NCI-H345 treated with DMSO at 0.1 percent for 48 hours (cell line): ENCODE results near the gene EMILIN1.
"Not testable (repeated sequence)": the region's sequence is repeated elsewhere in the genome, so short reads cannot be mapped to it uniquely, and the experiment has no call there.

Source experiments
- DNase-seq: peaks from one replicate; lab custom pipeline; 2025; ENCODE audit not compliant: unreplicated experiment; lab: John Stamatoyannopoulos, UW

EMILIN1 gene

DNA sequence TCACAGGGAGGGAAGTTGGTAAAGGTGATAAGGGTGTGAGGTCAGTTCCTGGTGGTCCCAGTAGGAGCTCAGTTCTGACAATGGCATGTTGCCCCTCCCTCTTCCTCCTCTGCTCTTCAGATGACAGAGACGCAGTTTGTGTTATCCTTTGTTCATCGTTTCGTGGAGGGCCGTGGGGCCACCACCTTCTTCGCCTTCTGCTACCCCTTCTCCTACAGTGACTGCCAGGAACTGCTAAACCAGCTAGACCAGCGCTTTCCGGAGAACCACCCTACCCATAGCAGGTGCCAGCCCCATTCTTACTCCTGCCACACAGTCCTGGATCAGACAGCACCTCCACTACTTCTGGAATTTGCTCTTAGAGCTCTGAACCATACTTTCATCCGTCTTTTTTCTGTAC, 24.6 kb upstream of the EMILIN1 start:
- no peak for DNase-seq

DNA sequence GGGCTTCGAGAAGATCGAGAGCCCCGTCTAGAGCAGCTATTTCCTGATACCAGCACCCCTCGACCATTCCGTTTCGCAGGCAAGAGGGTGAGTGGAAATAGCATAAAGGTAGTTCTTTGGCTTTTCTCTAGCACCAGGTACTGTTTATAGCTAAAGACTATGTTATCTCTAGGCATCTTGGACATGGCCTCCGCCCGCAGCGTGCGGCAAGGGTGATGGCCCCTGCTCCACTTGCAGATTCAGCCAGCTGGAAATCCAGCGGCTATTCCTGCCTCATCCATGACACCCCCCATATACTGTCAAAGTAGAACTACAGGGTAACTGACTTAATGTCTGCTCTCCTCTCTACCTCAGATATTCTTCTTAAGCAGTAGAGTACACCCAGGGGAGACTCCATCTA, 23.7 kb upstream of the EMILIN1 start:
- no peak for DNase-seq

DNA sequence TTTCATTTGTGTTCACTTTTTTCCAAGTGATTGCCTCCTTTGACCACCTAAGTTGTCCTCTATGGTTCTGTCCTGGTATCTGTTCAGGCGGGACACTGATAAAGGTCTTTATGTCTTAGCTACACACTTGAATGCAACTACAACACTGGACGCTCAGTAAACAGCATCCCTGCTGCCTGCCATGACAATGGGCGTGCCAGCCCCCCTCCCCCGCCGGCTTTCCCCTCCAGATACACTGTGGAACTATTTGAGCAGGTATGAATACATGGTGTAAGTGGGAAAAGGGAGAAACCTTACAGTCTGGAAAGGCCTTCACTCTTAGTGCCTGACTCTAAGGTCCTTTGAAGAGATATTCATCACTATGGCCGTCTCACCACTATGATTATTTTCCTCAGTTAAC, 21.2 kb upstream of the EMILIN1 start:
- DNase-seq: no peak

DNA sequence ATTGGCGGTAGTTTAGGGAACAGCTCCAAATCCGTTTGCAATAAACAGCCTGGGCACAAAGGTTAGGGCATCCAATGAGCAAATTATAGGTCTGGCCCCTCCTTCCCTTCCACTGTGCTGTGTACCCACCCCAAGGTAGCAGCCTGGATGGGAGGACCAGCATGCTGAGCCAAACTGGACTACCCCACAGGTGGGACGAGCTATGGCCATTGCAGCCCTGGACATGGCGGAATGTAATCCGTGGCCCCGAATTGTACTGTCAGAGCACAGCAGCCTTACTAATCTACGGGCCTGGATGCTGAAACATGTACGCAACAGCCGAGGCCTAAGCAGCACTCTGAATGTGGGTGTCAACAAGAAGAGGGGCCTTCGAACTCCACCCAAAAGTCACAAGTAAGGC, 20.2 kb upstream of the EMILIN1 start:
- no peak for DNase-seq

DNA sequence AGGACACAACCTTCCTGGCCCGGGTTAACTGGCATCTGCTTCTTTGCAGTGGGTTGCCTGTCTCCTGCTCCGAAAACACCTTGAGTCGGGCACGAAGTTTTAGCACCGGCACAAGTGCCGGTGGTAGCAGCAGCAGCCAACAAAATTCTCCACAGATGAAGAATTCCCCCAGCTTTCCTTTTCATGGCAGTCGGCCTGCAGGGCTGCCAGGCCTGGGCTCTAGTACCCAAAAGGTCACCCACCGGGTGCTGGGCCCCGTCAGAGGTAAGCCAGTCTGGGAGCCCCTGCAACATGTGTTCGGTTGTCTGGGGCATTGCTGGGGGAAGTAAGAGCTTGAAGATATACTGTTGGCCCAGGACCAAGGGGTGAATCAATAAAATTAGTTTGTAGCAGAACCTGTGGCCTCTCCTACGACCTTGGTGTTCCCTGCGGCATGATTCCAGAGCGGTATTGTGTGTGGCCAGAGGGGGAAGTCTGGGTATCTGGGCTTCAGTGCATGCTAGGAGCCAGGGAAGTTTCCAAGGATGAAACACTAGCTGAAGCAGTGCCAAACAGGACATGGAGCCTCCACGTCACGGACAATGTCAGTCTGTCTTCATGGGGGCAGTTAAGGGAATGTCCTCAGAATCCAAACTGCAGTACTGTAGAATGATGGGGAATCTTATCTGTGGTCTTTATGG, 19.1 kb upstream of the EMILIN1 start:
- no peak for DNase-seq

DNA sequence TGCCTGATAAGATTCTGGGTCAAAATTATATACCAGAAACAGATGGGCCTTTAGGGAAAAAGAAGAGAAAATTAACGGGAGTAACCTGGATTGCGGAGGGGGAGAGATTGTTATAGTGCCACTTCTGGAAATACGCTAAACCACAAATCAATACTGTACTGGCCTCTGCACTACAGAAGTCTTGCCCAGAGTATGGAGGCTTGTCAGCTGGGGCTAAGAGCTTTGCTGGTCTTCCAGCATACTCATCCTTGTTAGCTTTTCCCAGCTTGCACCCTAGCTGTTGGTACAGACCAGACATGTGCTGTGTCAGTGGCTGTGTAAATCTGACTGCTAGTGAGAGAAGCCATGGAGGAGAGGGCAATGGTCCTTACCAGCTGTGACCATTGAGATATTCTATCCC, 18.1 kb upstream of the EMILIN1 start:
- DNase-seq: no peak

DNA sequence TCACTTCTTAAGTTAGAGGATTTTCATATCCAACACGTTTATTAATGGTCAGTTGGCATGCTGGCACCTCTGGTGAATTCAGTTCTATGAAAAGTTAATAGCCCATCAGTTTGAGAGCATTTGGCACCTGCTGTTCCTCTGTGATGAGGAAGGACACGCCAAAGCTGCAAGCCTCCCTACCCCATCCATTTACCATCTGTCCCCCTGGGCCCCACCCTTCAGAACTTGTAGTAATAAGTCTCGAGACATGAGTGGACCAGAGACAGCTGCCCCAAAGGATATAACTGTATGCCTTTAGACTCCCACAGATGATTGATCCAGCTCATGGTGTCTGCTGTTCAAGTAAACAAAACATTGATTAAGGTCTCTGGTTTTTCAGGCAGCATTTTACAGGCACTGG, 13.3 kb upstream of the EMILIN1 start:
- DNase-seq: no peak

DNA sequence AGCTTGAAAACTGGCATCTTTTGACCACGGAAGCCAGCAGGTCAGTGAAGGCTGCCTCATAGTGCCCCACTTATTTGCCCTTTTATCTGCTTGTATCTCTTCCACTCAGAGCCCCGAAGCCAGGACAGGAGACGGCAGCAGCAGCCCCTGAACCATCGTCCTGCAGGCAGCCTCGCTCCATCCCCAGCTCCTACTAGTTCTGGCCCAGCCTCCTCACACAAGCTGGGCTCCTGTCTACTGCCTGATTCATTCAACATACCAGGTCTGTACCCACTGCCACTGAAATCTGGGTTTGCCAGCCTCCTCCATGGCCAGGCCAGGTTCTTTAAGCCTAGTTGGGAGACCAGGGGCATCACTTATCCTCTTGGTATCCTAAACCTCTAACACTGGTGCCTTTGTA, 11.0 kb upstream of the EMILIN1 start:
- DNase-seq: no peak

DNA sequence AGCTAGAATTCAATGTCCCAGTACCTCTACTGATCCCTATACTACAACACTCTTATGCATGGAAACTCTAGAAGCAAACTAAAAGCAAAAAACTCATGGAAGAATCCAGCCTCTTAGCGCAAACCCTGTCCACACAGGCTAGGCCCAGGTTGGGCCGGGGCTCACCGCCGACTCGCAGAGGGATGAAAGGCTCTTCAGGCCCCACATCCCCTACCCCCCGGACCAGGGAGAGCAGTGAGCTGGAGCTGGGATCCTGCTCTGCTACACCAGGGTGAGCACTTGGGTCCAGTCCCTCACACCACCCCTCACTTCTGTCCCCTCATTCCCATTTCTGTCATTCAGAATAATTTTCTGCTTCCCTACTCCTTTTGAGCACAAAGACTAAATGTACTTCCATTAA, 9.0 kb upstream of the EMILIN1 start:
- DNase-seq: no peak

DNA sequence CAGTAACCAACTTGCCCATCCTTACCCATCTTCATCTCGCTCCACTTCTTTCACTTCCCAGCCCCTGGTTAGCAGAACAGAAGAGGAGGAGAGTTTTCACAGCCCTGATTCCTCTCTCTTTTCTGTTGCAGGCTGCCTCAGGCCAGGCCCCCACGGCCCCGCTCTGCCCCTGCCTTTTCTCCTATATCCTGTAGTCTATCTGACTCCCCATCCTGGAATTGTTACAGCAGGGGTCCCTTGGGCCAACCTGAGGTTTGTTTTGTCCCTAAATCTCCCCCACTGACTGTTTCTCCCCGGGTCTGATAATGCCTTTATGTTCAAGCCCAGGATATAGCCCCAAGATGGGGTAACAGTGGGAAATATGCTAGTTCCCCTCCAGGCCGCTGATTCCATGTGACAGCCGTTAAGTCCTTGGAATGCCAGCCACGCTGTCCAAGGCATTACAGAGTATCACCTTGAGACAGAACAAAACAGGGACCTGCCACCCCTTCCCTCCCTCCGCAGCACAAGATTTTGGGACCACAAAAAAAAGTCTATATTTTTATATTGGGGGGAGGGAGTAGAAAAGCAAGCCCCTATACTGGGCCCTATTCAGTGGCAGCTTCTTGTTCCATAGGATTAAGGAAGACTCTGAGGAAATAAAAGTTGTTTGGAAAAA, 8.3 kb upstream of the EMILIN1 start:
- no peak for DNase-seq

DNA sequence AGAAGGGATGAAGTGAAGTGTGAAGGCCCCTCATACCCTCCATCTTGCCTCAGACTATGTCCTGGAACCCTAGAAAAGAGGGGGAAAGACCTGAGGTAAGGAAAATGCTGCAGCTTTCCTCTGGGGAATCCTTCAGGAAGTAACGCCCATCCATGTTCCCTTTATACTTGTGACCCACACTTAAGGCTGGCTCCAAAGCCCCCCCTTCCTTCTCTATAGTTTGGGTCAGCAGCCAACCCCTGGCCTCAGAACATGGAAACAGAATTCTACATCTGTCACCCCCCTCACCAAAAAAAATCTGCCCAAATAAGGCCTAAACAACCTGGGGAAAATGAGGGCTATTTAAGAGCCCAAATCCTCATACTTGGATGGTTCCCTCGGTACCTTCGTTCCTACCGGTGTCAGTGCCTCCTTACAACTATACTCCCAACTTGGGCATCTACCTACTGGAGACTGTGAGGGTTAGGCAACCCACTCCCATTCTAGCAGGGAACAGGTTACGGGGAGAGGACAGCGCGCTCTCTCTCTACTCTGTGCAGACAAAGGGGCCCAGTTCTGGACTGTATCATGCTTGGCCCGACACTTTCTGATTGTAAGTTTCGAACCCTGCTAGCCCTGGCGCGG, 7.7 kb upstream of the EMILIN1 start:
- no peak for DNase-seq

DNA sequence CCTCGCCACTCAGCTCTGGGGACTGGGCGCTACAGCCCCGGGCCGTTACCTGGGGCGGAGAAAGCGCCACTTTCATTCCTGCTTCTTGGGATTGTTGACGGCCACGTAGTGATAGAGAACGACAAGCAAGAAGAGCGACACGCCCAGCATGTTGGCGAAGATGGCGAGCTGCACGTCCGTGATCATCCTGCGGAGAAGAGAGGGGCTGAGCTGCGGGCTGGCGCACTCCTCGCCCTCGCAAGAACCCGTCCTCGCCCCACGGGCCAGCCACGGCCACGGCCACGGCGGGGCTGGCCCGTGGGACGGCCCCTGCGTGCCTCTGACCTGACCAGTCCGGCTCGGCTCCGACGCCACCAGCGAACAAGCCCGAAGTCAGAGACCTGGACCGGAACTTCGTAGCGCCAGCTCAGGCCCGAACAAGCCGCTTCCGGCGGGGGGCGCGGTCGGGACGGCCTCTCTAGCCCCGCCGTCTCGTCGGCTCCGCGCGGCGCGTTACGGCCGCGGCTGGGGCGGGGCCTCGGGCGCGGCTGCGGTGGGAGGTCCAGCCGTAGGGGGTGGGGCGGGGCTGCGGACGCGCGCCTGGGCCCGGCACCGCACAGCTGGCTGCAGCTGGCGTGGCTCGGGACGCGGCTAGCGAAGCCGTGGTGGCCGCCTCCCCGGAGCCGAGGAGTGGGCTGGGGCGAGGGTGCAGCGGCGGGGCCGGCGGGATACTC, 7.0 kb upstream of the EMILIN1 start, which contains the start of gene OST4:
OST4 (minus strand) TSS at position 378 of the 713 bp plus-strand sequence.
- peak; percentile 82 for DNase-seq

DNA sequence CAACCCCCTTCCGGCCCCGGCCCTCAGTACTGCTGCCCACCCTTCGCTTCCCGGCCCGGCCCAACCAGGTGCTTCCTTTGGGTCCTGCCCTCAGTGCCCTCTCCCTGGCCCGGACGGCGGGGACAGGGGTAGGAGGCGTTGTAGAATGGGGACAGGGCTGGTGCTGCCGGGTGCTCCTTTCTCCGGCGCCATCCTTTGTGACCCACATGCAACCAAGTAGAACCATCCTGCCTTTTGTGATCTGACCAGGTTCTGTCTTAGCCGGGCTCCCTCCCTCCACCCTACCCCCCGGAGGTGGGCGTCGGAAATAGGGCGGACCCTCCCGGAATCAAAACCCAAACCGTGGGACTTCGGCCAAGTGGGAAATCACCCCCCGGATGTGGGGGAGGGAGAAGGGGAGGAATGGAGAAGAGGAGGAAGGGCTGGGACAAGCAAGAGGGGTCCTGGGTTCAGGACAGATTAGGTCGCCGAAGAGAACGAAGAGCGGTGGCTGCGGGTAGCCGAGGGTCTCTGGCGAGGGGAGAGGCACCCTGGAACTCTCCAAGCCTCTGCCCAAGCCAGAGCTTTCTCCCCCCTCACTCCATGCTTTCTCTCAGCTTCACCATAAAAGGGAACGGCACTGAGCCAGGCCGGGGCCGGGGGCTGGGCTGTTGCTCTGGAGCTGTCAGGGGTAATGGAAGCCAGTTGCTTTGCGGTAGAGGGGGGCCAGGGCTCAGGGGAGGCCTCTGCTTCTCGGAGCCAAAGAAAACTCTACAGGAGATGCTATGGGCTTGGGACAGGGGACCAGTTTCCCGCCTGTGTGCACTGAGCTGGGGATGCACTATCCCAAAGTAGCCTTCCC, 6.2 kb upstream of the EMILIN1 start:
- no peak for DNase-seq

DNA sequence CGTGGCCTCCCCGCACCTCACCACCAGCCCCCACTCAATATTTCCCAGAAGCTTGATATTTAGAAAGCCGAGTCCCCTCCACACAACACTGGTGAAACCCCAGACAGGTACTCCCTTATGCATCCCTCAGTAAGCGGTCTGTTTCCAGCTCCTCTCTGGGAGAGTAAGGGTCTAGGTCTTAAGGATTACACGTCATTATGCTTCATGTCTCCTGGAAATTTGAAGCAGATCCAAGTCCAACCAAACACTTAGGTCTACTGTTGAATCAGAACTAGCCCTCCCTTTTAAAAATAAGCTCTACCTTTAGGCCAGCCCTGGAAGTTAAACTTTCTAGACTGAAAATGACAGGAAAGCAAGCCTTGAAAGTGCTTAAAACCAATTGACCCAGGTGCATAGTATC, 5.5 kb upstream of the EMILIN1 start:
- DNase-seq: no peak

DNA sequence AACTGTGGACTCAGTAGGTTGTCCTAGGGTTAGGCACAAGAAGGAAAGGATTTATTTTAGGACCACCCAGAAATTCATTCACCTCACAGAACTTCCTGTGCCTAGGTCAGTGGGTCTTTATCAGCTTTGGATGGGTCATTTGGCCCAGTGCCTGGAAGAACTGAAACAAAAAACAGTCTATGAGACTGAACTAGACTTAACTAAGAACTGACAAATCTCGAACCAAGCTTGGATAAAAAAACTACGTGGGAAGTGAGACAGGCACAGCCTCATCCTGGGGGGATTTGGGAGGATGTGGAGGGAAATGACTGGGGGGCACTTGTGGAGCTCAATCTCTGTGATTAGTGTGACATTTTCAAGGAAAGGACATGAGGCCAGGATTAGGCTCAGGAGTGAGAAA, 4.6 kb upstream of the EMILIN1 start:
- no peak for DNase-seq

DNA sequence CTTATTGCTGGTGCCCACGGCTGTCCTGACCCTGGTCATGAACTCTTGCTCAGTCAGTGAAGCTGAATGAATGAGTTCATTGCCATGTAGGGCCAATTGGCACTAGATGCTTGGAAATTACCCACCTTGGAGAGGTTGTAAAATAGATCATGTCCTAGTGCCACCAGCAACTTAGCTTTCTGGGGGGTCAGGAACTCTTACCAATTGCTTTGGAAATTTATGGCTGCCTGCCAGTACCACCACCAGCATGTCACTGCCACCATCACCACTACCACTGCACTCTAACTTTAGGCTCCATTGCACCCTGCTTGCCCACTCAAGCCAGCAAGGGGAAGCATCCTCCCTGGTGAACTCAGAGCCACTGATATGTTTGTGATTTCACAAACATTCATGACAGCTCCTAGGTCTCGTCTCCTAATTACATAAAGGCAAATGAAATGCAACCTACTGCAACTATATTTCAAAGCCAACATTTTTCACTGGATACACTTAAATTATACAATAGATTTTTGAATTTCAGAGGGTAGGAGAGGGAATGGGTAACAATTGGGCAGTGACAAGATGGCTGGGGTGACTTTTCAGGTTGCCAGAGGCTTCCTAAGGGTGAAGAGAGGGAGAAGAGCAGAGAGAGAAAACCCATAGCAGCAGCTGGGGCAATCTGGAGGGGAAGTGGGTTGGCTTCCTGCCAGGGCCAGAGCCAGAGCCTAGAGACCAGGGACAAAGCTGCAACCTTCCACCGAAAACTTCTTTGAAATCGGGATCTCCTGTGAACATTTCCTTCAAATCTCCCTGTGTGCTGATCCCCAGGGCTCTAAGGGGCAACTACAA, 3.5 kb upstream of the EMILIN1 start:
- peak; percentile 22 for DNase-seq

DNA sequence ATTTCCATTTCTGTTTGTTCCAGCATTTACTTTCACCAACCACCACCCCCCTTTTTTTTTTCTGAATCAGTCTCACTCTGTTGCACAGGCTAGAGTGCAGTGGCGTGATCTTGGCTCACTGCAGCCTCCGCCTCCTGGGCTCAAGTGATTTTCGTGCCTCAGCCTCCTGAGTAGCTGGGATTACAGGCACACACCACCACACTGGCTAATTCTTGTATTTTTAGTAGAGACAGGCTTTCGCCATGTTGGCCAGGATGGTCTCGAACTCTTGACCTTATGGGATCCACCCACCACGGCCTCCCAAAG, 2.9 kb upstream of the EMILIN1 start:
- not testable (repeated sequence) for DNase-seq

DNA sequence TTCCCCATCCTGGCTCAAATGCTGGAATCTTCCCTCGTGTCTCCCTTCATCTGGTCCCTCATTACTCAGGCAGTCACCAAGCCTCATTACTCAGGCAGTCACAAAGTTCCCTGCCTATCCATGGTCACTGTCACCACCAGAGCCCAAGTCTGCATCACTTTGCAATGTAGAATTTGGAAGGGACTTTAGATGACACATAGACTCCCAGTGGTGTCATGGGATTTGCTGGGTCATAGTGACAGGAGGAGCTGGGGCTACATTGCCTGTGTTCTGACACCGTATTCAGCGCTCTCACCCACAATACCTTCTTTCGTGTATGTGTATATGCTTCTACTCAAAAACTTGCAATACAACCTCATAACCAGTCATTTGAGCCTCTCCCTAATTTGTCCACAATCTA, 2.1 kb upstream of the EMILIN1 start:
- no peak for DNase-seq

DNA sequence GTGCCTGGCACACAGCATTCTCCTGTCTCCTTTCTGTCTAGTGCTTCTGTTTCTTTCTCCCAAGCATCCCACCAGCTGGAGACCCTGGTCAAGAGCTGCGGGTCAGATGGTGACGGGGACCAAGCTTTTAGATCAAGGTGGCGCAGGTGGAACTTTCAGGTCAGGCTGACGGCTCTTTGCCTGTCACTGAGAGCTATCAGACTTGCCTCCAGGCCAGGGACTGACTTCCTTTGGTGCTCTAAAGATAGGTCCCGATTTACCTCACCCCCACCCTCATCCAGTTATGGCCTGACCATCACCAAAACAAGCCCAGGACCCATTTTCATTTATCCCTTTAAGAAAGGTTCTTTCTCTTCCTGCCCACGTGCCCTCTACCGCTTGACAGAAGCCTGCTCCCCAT, 1.2 kb upstream of the EMILIN1 start:
- DNase-seq: no peak
